ENCODE results near the gene B3GALT6. TPM values are rescaled to one million over a fixed set of nuclear protein-coding genes. Genes with fewer than 3 reads are reported as not detected.

B3GALT6 gene
- total and polyA plus RNA-seq, 4 donors, result 1.2 to 9.0 (median 8.3) TPM

GRCh38 chr1:1243266-1243660 is 11.2 kb downstream of the B3GALT6 start:
- Histone ChIP-seq H3K9me3 (ENCODE audit: control insufficient read depth in 4 of 4, low read length in 3 of 4) (no peaks in the 10 kb centered on the region), H3K27ac (ENCODE audit: low read depth in 1 of 2, low read length in 2 of 2) (no peak overlapping the region), H3K4me1 (ENCODE audit: control insufficient read depth in 4 of 4, insufficient read depth in 4 of 4, low read length in 3 of 4) (peaks cover 9 to 21% (median 13%) of the 10 kb centered on the region in 4 donors), H3K4me3 (ENCODE audit: low read depth in 1 of 3, low read length in 3 of 3) (no peak overlapping the region), H3K36me3 (ENCODE audit: control insufficient read depth in 4 of 4, insufficient read depth in 3 of 4, low read depth in 1 of 4, low read length in 3 of 4) (no peaks in the 10 kb centered on the region), H3K9ac (ENCODE audit: low read depth in 1 of 2, low read length in 2 of 2) (no peak overlapping the region), H3K27me3 (ENCODE audit: control insufficient read depth in 4 of 4, insufficient read depth in 4 of 4, low read length in 3 of 4) (no peaks in the 10 kb centered on the region)
- 92% methylated on average over 23 of the region's 23 CpGs for WGBS
- no peak for TF ChIP-seq JUND (IDR thresholded peaks at IDR 0.05)
- no peak for TF ChIP-seq NR2F2 (IDR thresholded peaks at IDR 0.05)
- no peak for TF ChIP-seq TAF1 (conservative IDR thresholded peaks at IDR 0.05)
- TF ChIP-seq ZBTB33 (IDR thresholded peaks at IDR 0.05), result no peak
- no peak for TF ChIP-seq MAX (IDR thresholded peaks at IDR 0.05)
- TF ChIP-seq HNF4G (IDR thresholded peaks at IDR 0.05), result no peak
- no peak for TF ChIP-seq RAD21 (IDR thresholded peaks at IDR 0.05)
- no peak for TF ChIP-seq YY1 (IDR thresholded peaks at IDR 0.05)
- no peak for TF ChIP-seq RXRA (IDR thresholded peaks at IDR 0.05)
- TF ChIP-seq FOXA1 (IDR thresholded peaks at IDR 0.05), result no peak
- no peak for TF ChIP-seq FOXA2 (IDR thresholded peaks at IDR 0.05)
- TF ChIP-seq HNF4A (conservative IDR thresholded peaks at IDR 0.05), result no peak
- no peak for TF ChIP-seq ATF3 (IDR thresholded peaks at IDR 0.05)
- no peak for TF ChIP-seq CTCF (IDR thresholded peaks at IDR 0.05; ENCODE audit: low read depth, low read length, missing input control)
- TF ChIP-seq GABPA (IDR thresholded peaks at IDR 0.05 in 1 of 2, conservative IDR thresholded peaks at IDR 0.05 in 1 of 2), result no peak
- DNase-seq (ENCODE audit: low spot score), result no peak

- WGBS, result 78% methylated on average over 23 of the region's 23 CpGs
- Histone ChIP-seq H3K9me3 (ENCODE audit: control insufficient read depth in 4 of 4, low read length in 3 of 4) (no peaks in the 10 kb centered on the region), H3K4me3 (ENCODE audit: low read depth in 1 of 3, low read length in 3 of 3) (no peak overlapping the region), H3K9ac (ENCODE audit: low read depth in 1 of 2, low read length in 2 of 2) (no peak overlapping the region), H3K36me3 (ENCODE audit: control insufficient read depth in 4 of 4, insufficient read depth in 3 of 4, low read depth in 1 of 4, low read length in 3 of 4) (no peaks in the 10 kb centered on the region), H3K27ac (ENCODE audit: low read depth in 1 of 2, low read length in 2 of 2) (no peak overlapping the region), H3K4me1 (ENCODE audit: control insufficient read depth in 4 of 4, insufficient read depth in 4 of 4, low read length in 3 of 4) (peaks cover 9 to 21% (median 13%) of the 10 kb centered on the region in 4 donors), H3K27me3 (ENCODE audit: control insufficient read depth in 4 of 4, insufficient read depth in 4 of 4, low read length in 3 of 4) (no peaks in the 10 kb centered on the region)
- TF ChIP-seq REST (IDR thresholded peaks at IDR 0.05), result no peak
- TF ChIP-seq ZBTB33 (IDR thresholded peaks at IDR 0.05), result no peak
- TF ChIP-seq GABPA (IDR thresholded peaks at IDR 0.05 in 1 of 2, conservative IDR thresholded peaks at IDR 0.05 in 1 of 2), result no peak
- no peak for TF ChIP-seq ATF3 (IDR thresholded peaks at IDR 0.05)
- no peak for TF ChIP-seq FOXA1 (IDR thresholded peaks at IDR 0.05)
- TF ChIP-seq HNF4G (IDR thresholded peaks at IDR 0.05), result no peak
- TF ChIP-seq FOXA2 (IDR thresholded peaks at IDR 0.05), result no peak
- no peak for TF ChIP-seq HNF4A (conservative IDR thresholded peaks at IDR 0.05)
- no peak for TF ChIP-seq SP1 (IDR thresholded peaks at IDR 0.05)
- TF ChIP-seq NR2F2 (IDR thresholded peaks at IDR 0.05), result no peak
- no peak for TF ChIP-seq MAX (IDR thresholded peaks at IDR 0.05)
- TF ChIP-seq RXRA (IDR thresholded peaks at IDR 0.05), result no peak
- no peak for TF ChIP-seq YY1 (IDR thresholded peaks at IDR 0.05)
- no peak for DNase-seq (ENCODE audit: low spot score)
Observed at GRCh38 chr1:1243807-1244191, 11.8 kb downstream of the B3GALT6 start.
